Muscle of arm (tissue), 12 donors: ENCODE results near the gene PRKCE. TPM values are rescaled to one million over a fixed set of nuclear protein-coding genes. Genes with fewer than 3 reads are reported as not detected.

Experiments
- DNase-seq: peaks from one replicate; pipeline ENCODE4 v3.0.0-alpha.2; 2013
- polyA plus RNA-seq, 12 donors: library from polyadenylated mRNA; unstranded; fragments of 120-200 nt; gene quantifications; one replicate each; pipeline ENCODE4 v1.2.1, GENCODE V29; 2013; ENCODE audit not compliant: insufficient read length in 12 of 12

Gene PRKCE
- polyA plus RNA-seq, 12 donors, result 4.5 to 17.3 (median 5.4) TPM; not detected in 1

GRCh38 chr2:45932278-45932975, 281.0 kb downstream of the PRKCE start:
- DNase-seq, result no peak

GRCh38 chr2:45935791-45936622, 284.5 kb downstream of the PRKCE start:
- DNase-seq, result peak; percentile 85

- no peak for DNase-seq
Measured at GRCh38 chr2:45936623-45936979, 285.1 kb downstream of the PRKCE start.

- no peak for DNase-seq
Measured at GRCh38 chr2:45937990-45938389, 286.5 kb downstream of the PRKCE start.

- no peak for DNase-seq
Measured at GRCh38 chr2:45938649-45939511, 287.4 kb downstream of the PRKCE start.

GRCh38 chr2:45941531-45942236, 290.2 kb downstream of the PRKCE start:
- no peak for DNase-seq

- no peak for DNase-seq
Measured at GRCh38 chr2:45942237-45942738, 290.8 kb downstream of the PRKCE start.

- no peak for DNase-seq
Measured at GRCh38 chr2:45943219-45944044, 292.0 kb downstream of the PRKCE start.

GRCh38 chr2:45944074-45944473, 292.6 kb downstream of the PRKCE start:
- no peak for DNase-seq

GRCh38 chr2:45945302-45945717, 293.8 kb downstream of the PRKCE start:
- no peak for DNase-seq

GRCh38 chr2:45946023-45946422, 294.5 kb downstream of the PRKCE start:
- no peak for DNase-seq

GRCh38 chr2:45950606-45951005, 299.1 kb downstream of the PRKCE start:
- DNase-seq, result no peak

GRCh38 chr2:45951025-45951727, 299.7 kb downstream of the PRKCE start:
- DNase-seq, result no peak

- DNase-seq, result no peak
Measured at GRCh38 chr2:45952591-45952990, 301.1 kb downstream of the PRKCE start.

GRCh38 chr2:45953376-45954027, 302.0 kb downstream of the PRKCE start:
- DNase-seq, result no peak

GRCh38 chr2:45954233-45954850, 302.9 kb downstream of the PRKCE start:
- DNase-seq, result no peak

- DNase-seq, result no peak
Measured at GRCh38 chr2:45957533-45958227, 306.2 kb downstream of the PRKCE start.
